SK-N-SH treated with all-trans-retinoic acid at 6 μM for 48 hours (cell line): ENCODE measurements around the gene AGAP3.

ENCODE experiments used
- ATAC-seq: fragments of 200-7000 bp; cut with Tn5 transposase; 3 replicates; pipeline ENCODE4 v1.9.1; 2020; ENCODE audit warnings: mild to moderate bottlenecking, moderate library complexity
- ARNTL ChIP-seq: fragments of 450-650 bp; formaldehyde crosslinking; IDR thresholded peaks from 2 replicates; pipeline ENCODE4 v1.5.0; 2020; ENCODE audit warnings: low read depth, mild to moderate bottlenecking, moderate library complexity, borderline replicate concordance
- CREB5 ChIP-seq: fragments of 250-450 bp; sonication (Bioruptor Pico); IDR thresholded peaks from 2 replicates; pipeline ENCODE4 v1.5.1; 2020; ENCODE audit warnings: low read depth, mild to moderate bottlenecking, moderate library complexity
- CSRNP3 ChIP-seq: fragments of 250-450 bp; sonication (Bioruptor Pico); IDR thresholded peaks from 2 replicates; pipeline ENCODE4 v1.5.1; 2021; ENCODE audit warnings: mild to moderate bottlenecking, moderate library complexity
- ESRRG ChIP-seq: fragments of 250-450 bp; sonication (Bioruptor Pico); IDR thresholded peaks from 2 replicates; pipeline ENCODE4 v1.6.1; 2021; ENCODE audit warnings: mild to moderate bottlenecking
- GLIS3 ChIP-seq: fragments of 250-450 bp; sonication (Bioruptor Pico); IDR thresholded peaks from 2 replicates; pipeline ENCODE4 v1.5.0; 2020; ENCODE audit warnings: mild to moderate bottlenecking, moderate library complexity
- ISL1 ChIP-seq: fragments of 250-450 bp; sonication (Bioruptor Pico); IDR thresholded peaks from 2 replicates; pipeline ENCODE4 v2.1.2; 2022; ENCODE audit warnings: mild to moderate bottlenecking, moderate library complexity
- OSR1 ChIP-seq: fragments of 250-450 bp; sonication (Bioruptor Pico); IDR thresholded peaks from 2 replicates; pipeline ENCODE4 v1.8.0; 2022; ENCODE audit warnings: moderate library complexity, mild to moderate bottlenecking, inconsistent platforms
- PATZ1 ChIP-seq: fragments of 250-450 bp; sonication (Bioruptor Pico); IDR thresholded peaks from 2 replicates; pipeline ENCODE4 v1.8.0; 2020; ENCODE audit warnings: mild to moderate bottlenecking, moderate library complexity, borderline replicate concordance
- POU6F1 ChIP-seq: fragments of 250-450 bp; sonication (Bioruptor Pico); IDR thresholded peaks from 2 replicates; pipeline ENCODE4 v1.8.0; 2021; ENCODE audit warnings: low read depth, mild to moderate bottlenecking, moderate library complexity, borderline replicate concordance
- PPARA ChIP-seq: fragments of 250-450 bp; sonication (Bioruptor Pico); IDR thresholded peaks from 2 replicates; pipeline ENCODE4 v1.5.0; 2020; ENCODE audit warnings: mild to moderate bottlenecking, borderline replicate concordance
- SNAI2 ChIP-seq: fragments of 250-450 bp; sonication (Bioruptor Pico); IDR thresholded peaks from 2 replicates; pipeline ENCODE4 v1.5.0; 2020; ENCODE audit warnings: mild to moderate bottlenecking, moderate library complexity
- TCF4 ChIP-seq: fragments of 250-450 bp; sonication (Bioruptor Pico); IDR thresholded peaks from 2 replicates; pipeline ENCODE4 v1.8.0; 2021; ENCODE audit warnings: mild to moderate bottlenecking, moderate library complexity, borderline replicate concordance
- TOX ChIP-seq: fragments of 250-450 bp; sonication (Bioruptor Pico); IDR thresholded peaks from 2 replicates; pipeline ENCODE4 v1.8.0; 2021; ENCODE audit warnings: mild to moderate bottlenecking, moderate library complexity, borderline replicate concordance
- TSHZ2 ChIP-seq: fragments of 250-450 bp; sonication (Bioruptor Pico); IDR thresholded peaks from 2 replicates; pipeline ENCODE4 v1.5.0; 2020; ENCODE audit warnings: mild to moderate bottlenecking, moderate library complexity
- ZFP3 ChIP-seq: fragments of 250-450 bp; sonication (Bioruptor Pico); IDR thresholded peaks from 2 replicates; pipeline ENCODE4 v1.5.0; 2020; ENCODE audit warnings: mild to moderate bottlenecking, moderate library complexity
- ZFP30 ChIP-seq: fragments of 450-650 bp; formaldehyde crosslinking; IDR thresholded peaks from 2 replicates; pipeline ENCODE4 v1.5.0; 2022; ENCODE audit warnings: mild to moderate bottlenecking, moderate library complexity
- ZNF565 ChIP-seq: fragments of 450-650 bp; formaldehyde crosslinking; conservative IDR thresholded peaks from 2 replicates; pipeline ENCODE4 v1.5.0; 2020; ENCODE audit warnings: low read depth, mild to moderate bottlenecking, moderate library complexity
- ZNF70 ChIP-seq: fragments of 450-650 bp; formaldehyde crosslinking; IDR thresholded peaks from 2 replicates; pipeline ENCODE4 v1.5.0; 2020; ENCODE audit warnings: mild to moderate bottlenecking, moderate library complexity
- ZNF8 ChIP-seq: fragments of 450-650 bp; formaldehyde crosslinking; IDR thresholded peaks from 2 replicates; pipeline ENCODE4 v1.5.0; 2020; ENCODE audit warnings: mild to moderate bottlenecking, moderate library complexity

The AGAP3 gene

GRCh38 chr7:151134743-151135524 lies 48.7 kb downstream of the AGAP3 start:
- TF ChIP-seq ZNF8, result no peak
- TF ChIP-seq TCF4 (CRISPR knock-in tag), result no peak
- no peak for TF ChIP-seq GLIS3 (CRISPR knock-in tag)
- TF ChIP-seq TOX, result no peak
- no peak for TF ChIP-seq ARNTL (CRISPR knock-in tag)
- no peak for TF ChIP-seq ZFP3 (CRISPR knock-in tag)
- TF ChIP-seq PATZ1, result no peak
- no peak for TF ChIP-seq ZFP30 (CRISPR knock-in tag)
- no peak for TF ChIP-seq CREB5
- no peak for TF ChIP-seq POU6F1 (CRISPR knock-in tag)
- no peak for TF ChIP-seq CSRNP3 (CRISPR knock-in tag)
- no peak for TF ChIP-seq ZNF565 (CRISPR knock-in tag)
- no peak for TF ChIP-seq PPARA (CRISPR knock-in tag)
- no peak for TF ChIP-seq SNAI2 (CRISPR knock-in tag)
- ATAC-seq, result no peak

GRCh38 chr7:151135525-151135845 lies 49.2 kb downstream of the AGAP3 start:
- TF ChIP-seq ESRRG (CRISPR knock-in tag) (no peak), TCF4 (CRISPR knock-in tag) (no peak), SNAI2 (CRISPR knock-in tag) (no peak), ZNF70 (CRISPR knock-in tag) (no peak), POU6F1 (CRISPR knock-in tag) (no peak), TSHZ2 (no peak), OSR1 (CRISPR knock-in tag) (no peak), ISL1 (no peak), GLIS3 (CRISPR knock-in tag) (no peak), ARNTL (CRISPR knock-in tag) (no peak), CREB5 (no peak), ZNF565 (CRISPR knock-in tag) (no peak)
- ATAC-seq, result no peak
